A549 (cell line): Measurements from ENCODE around the gene CARMIL3.

Experiments
- POLR2A ChIP-seq: IDR thresholded peaks from 2 replicates; pipeline ENCODE4 v1.6.1; 2012; ENCODE audit warnings: mild to moderate bottlenecking, low read length
- RAD21 ChIP-seq, 2 experiments: fragments of >200 bp in 1 of 2; sonication (Bioruptor Twin) in 1 of 2; formaldehyde crosslinking in 1 of 2; IDR thresholded peaks in 1 of 2; conservative IDR thresholded peaks in 1 of 2; 2 replicates in 1 of 2; 3 replicates in 1 of 2; pipeline ENCODE4 v1.6.1; 2012 to 2018; ENCODE audit warnings: inconsistent platforms in 1 of 2

DNA sequence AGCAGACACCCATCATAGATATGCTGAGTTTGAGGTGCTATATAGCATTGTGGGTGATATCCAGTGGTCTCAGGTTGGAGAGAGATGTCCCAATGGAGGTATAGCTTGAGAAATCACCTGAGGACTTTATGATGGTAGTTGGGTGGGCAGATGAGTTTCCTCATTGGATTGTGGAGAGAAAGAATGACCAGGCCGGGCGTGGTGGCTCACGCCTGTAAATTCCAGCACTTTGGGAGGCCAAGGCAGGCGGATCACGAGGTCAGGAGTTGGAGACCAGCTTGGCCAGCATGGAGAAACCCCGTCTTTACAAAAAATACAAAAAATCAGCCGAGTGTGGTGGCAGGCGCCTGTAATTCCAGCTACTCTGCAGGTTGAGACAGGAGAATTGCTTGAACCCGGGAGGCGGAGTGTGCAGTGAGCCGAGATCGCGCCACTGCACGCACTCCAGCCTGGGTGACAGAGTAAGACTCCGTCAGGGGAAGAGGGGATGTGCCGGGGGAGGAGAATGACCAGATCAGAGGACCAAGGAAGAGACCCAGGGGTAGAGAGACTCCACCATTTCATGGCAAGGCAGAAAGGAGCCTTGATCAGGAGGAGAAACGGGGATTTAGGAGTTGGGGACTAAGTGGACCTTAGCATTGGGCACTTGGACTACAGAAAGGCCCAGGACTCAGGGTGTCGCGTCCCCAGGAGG lies 41.5 kb downstream of the CARMIL3 start:
- TF ChIP-seq RAD21 (conservative IDR thresholded peaks at IDR 0.05 in 1 of 2, IDR thresholded peaks at IDR 0.05 in 1 of 2): no peak
- no peak for TF ChIP-seq POLR2A
